Kidney epithelial cell (primary cell): Measurements from ENCODE around the gene RHBDD3. TPM values are rescaled to one million over a fixed set of nuclear protein-coding genes. Genes with fewer than 3 reads are reported as not detected.

Source experiments
- DNase-seq: peaks from one replicate; pipeline ENCODE4 v3.0.0-alpha.2; 2010; ENCODE audit warnings: low read depth
- H3K27me3 ChIP-seq: 2 replicates; pipeline ENCODE4 v1.6.0; 2011; ENCODE audit warnings: low read length; ENCODE audit not compliant: control insufficient read depth, insufficient read depth
- H3K36me3 ChIP-seq: 2 replicates; pipeline ENCODE4 v1.5.1; 2011; ENCODE audit warnings: low read length; ENCODE audit not compliant: control insufficient read depth, insufficient read depth
- H3K4me3 ChIP-seq: 2 replicates; pipeline ENCODE4 v1.5.1; 2011; ENCODE audit warnings: low read depth, mild to moderate bottlenecking, control low read depth, low read length
- CTCF ChIP-seq: IDR thresholded peaks from 2 replicates; pipeline ENCODE4 v1.5.1; 2011; ENCODE audit warnings: mild to moderate bottlenecking, moderate library complexity, low read length, control low read depth, inconsistent platforms; ENCODE audit not compliant: insufficient read depth, poor library complexity, severe bottlenecking
- total RNA-seq: library from RNA; depleted of rRNA; stranded (reverse); fragments of >200 nt; gene quantifications from 2 replicates; pipeline ENCODE4 v1.2.3, GENCODE V29; 2015

The RHBDD3 gene
- total RNA-seq, 1 donor from 2014 or later, result 51.8 TPM

GRCh38 chr22:29213493-29213892 is 54.3 kb downstream of the RHBDD3 start:
- Histone ChIP-seq H3K36me3 (no peaks in the 10 kb centered on the region), H3K4me3 (no peak overlapping the region), H3K27me3 (peaks cover 24% of the 10 kb centered on the region)
- no peak for DNase-seq
- TF ChIP-seq CTCF, result no peak

- DNase-seq, result no peak
- TF ChIP-seq CTCF, result no peak
- H3K4me3 ChIP-seq, result no peak overlapping the region
- peaks cover 29% of the 10 kb centered on the region for H3K27me3 ChIP-seq
- no peaks in the 10 kb centered on the region for H3K36me3 ChIP-seq
These were observed 55.0 kb downstream of the RHBDD3 start for GRCh38 chr22:29212743-29213142.

- no peaks in the 10 kb centered on the region for H3K36me3 ChIP-seq
- TF ChIP-seq CTCF, result no peak
- H3K4me3 ChIP-seq, result no peak overlapping the region
- H3K27me3 ChIP-seq, result peaks cover 38% of the 10 kb centered on the region
- no peak for DNase-seq
These were observed 56.3 kb downstream of the RHBDD3 start for GRCh38 chr22:29211466-29211865.

- no peak for DNase-seq
- Histone ChIP-seq H3K4me3 (no peak overlapping the region), H3K36me3 (no peaks in the 10 kb centered on the region), H3K27me3 (peaks cover 40% of the 10 kb centered on the region)
- no peak for TF ChIP-seq CTCF
These were observed 56.7 kb downstream of the RHBDD3 start for GRCh38 chr22:29211066-29211465.

Other genes with a start within 250 kb of the RHBDD3 start
- gene C22orf31, start 206.2 kb downstream of the RHBDD3 start, total RNA-seq, result not detected in 2 replicates
- gene KREMEN1, start 194.9 kb downstream of the RHBDD3 start, total RNA-seq, result 6.5 and 7.1 TPM in 2 replicates
- gene EMID1, start 62.1 kb downstream of the RHBDD3 start, total RNA-seq, result 2.2 and 6.0 TPM in 2 replicates
- gene EWSR1, start 287 bp upstream of the RHBDD3 start, total RNA-seq, result 189 and 205 TPM in 2 replicates
- 8.9 and 10.3 TPM in 2 replicates for gene GAS2L1, start 38.7 kb upstream of the RHBDD3 start, total RNA-seq
- gene RASL10A, start 47.7 kb upstream of the RHBDD3 start, total RNA-seq, result 0.33 TPM in 1 of 2 replicates, not detected in the other
- gene AP1B1, start 120.6 kb upstream of the RHBDD3 start, total RNA-seq, result 65.2 and 71.6 TPM in 2 replicates
- gene RFPL1, start 170.6 kb upstream of the RHBDD3 start, total RNA-seq, result not detected in 2 replicates
- 5.2 and 5.7 TPM in 2 replicates for gene NEFH, start 212.2 kb upstream of the RHBDD3 start, total RNA-seq